T-helper 2 cell (primary cell): ENCODE data around the gene LSAMP.
A peak's percentile ranks its signal among the peaks of the same experiment; 100 is the strongest.

Experiments used
- DNase-seq, 5 experiments: peaks; one replicate each; pipeline versions ENCODE4 v3.0.0 to v3.0.0-alpha.2; 2012 to 2022

LSAMP gene

GRCh38 chr3:115931581-115931980 lies 513.7 kb downstream of the LSAMP start:
- DNase-seq, result no peak

GRCh38 chr3:115930922-115931321 lies 514.4 kb downstream of the LSAMP start:
- DNase-seq, result no peak

- DNase-seq, result no peak
These were observed 515.1 kb downstream of the LSAMP start for GRCh38 chr3:115930168-115930567.

GRCh38 chr3:115928376-115928775 lies 516.9 kb downstream of the LSAMP start:
- no peak for DNase-seq

GRCh38 chr3:115927197-115927596 lies 518.1 kb downstream of the LSAMP start:
- DNase-seq, result no peak

GRCh38 chr3:115922681-115923347 lies 522.5 kb downstream of the LSAMP start:
- no peak for DNase-seq

- DNase-seq, result no peak
These were observed 523.6 kb downstream of the LSAMP start for GRCh38 chr3:115921711-115922110.

- no peak for DNase-seq
These were observed 526.4 kb downstream of the LSAMP start for GRCh38 chr3:115918900-115919299.

- no peak for DNase-seq
These were observed 528.4 kb downstream of the LSAMP start for GRCh38 chr3:115916866-115917265.

- no peak for DNase-seq
These were observed 530.2 kb downstream of the LSAMP start for GRCh38 chr3:115915061-115915460.

GRCh38 chr3:115913069-115913686 lies 532.1 kb downstream of the LSAMP start:
- peak in 1 of 5 experiments; percentile 26 for DNase-seq

- DNase-seq, result no peak
These were observed 532.9 kb downstream of the LSAMP start for GRCh38 chr3:115912372-115912771.

GRCh38 chr3:115905871-115906270 lies 539.4 kb downstream of the LSAMP start:
- DNase-seq, result no peak

GRCh38 chr3:115903843-115904242 lies 541.4 kb downstream of the LSAMP start:
- DNase-seq, result peak in 1 of 5 experiments; percentile 79

GRCh38 chr3:115901008-115901407 lies 544.3 kb downstream of the LSAMP start:
- DNase-seq, result no peak

GRCh38 chr3:115899535-115899934 lies 545.8 kb downstream of the LSAMP start:
- no peak for DNase-seq

GRCh38 chr3:115898656-115899410 lies 546.5 kb downstream of the LSAMP start:
- DNase-seq, result no peak

GRCh38 chr3:115891006-115891636 lies 554.2 kb downstream of the LSAMP start:
- no peak for DNase-seq

- DNase-seq, result no peak
These were observed 554.7 kb downstream of the LSAMP start for GRCh38 chr3:115890579-115890978.

- DNase-seq, result no peak
These were observed 559.7 kb downstream of the LSAMP start for GRCh38 chr3:115885621-115886020.

- DNase-seq, result no peak
These were observed 567.7 kb downstream of the LSAMP start for GRCh38 chr3:115877615-115877899.

GRCh38 chr3:115876876-115877614 lies 568.2 kb downstream of the LSAMP start:
- no peak for DNase-seq

- DNase-seq, result no peak
These were observed 569.8 kb downstream of the LSAMP start for GRCh38 chr3:115875460-115875859.
